Pons (tissue), 1 donor: Measurements from ENCODE around the gene AHRR.

ENCODE experiments used
- DNase-seq: peaks from one replicate; pipeline ENCODE4 v3.0.0-alpha.2; 2016; ENCODE audit warnings: low spot score

The AHRR gene

DNA sequence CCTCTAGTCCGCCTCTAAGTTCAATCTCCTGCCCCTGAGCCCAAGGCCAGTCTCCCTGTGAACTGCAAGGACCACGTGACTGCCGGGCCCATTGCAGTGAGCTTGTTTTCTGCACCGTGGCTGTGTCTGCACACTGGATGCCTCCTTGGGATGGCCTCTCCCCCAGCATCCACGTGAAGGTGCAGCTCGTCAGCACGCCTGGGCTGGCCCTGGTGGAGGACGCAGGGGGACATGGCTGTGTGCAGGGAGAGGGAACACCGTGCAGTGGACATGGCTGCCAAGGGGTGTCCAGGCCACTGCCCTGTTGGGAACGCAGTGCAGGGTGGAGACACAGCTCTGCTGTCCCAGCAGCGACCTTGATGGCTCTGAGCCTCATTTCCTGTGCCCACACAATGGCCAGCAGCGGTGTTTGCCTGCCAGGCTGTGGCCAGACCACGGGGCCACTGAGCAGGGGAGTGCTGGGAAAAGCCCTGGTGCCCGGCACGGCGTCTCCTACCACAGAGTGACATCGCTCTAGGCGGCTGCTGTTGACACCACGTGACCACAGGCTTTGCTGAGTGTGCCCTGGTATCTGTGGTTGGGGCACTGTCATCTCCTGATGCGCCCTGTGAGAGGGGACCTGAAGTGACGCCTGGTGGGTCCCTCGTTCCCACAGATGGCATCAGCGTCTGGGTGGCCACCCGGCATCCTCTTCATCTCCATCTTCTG is 94.6 kb downstream of the AHRR start:
- DNase-seq = no peak

DNA sequence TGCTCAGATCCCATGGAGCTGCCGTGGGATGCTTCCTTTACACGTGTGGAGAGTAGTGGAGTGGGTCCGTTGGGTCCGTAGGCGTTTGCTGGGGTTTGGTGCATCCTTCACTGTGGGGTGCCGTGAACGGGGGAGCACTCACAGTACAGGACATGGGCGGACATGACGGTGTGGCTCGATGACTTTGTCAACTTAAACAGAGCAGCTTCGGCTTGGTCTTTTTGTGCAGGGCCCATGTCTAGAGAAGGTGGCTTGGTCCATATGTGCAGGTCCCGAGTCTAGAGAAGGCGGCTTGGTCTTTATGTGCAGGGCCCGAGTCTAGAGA is 95.1 kb downstream of the AHRR start:
- DNase-seq = no peak

DNA sequence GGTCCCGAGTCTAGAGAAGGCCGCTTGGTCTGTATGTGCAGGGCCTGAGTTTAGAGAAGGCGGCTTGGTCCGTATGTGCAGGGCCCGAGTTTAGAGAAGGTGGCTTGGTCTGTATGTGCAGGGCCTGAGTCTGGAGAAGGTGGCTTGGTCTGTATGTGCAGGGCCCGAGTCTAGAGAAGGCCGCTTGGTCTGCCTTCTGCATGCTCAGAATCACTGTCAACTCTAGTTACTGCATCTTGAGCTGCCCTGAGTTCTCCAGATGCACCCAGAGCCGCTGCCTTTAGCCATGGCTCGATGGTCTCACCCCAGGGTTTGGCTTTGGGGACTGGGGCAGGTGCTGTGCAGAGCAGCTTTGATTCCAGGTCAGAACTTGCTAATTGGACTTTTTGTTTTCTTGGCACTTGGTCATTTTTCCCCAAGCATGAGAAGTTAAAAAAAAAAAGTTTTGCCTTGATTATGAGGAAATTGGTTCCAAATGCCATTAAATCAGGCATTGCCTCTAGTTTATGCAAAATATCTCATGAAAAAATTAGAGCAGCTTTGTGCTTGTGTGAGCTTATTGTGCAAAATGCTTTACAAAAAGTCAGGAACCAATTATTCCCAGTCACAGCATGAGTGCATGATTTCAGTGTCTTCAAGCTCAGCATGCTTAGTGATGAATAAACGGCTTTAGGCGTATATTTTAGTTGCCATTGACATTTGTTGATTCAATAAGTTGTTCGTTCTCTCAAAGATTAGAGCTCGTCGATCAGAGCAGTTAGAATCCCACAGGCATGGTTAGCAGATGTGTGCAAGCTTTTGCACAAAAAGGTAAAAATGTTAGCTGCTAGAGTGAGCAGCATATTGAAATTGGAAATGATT is 96.0 kb downstream of the AHRR start:
- DNase-seq = no peak

DNA sequence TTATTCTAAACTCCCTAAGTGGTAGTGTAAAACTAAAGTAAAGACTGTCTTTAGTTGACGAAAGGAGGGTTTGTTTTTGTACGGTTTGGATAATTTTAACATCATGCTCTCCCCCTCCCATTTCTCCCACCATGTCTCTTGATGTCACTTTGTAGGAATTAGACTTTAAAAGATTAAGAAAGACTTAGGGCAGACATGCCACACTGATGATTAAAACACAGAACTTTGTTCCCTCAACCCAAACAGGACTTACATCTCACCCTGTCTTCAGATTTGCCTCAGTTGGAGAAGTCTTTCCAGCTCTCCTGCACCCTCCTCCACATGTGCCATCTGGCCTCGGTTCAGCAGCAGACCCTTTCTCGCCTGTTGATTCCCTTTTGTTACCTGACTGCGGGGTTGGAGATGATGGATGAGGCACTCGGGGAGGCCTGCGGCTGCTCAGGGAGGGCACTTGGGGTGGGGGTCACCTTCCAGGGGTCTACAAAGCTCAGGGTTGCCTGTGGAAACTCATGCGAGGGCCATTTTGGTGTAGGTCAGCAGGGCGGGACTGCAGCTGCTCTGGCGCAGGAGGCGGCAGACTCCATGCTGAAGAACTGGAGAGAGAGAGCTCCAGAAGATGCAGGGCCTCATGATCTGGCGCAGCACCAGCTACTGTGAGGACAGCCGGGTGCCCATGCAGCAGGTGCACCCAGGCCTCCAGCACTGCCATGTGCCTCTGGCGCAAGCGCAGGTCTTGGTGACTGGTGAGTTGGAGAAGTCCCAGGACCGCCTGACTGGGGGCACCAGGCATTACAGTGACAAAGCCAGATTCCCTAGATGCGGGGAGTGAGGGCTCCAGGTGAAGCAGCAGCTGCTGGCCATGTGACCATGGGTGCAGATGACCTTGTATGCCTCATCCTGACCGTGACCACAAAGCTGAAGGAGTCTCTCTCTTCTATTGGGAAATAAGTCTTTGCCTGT is 96.9 kb downstream of the AHRR start:
- no peak for DNase-seq

DNA sequence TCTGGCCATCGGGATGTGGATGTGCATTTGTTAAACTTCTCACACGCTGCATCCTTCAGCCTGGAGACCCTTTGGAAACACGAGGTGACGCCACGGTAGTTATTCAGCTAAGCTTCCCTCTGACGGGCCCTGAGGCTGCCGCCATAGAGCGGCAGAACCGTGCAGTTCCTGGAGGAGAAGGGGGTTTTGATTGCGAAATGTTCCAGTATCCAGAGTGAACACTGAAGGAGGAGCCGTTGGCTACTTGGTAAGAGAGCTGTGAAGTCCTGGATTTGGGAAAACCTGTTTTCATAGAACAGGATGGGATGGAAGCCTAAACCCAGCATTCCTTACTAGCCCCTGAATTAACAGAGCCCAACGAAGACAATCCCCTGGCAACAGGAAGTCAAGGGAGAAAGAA is 98.5 kb downstream of the AHRR start:
- no peak for DNase-seq

DNA sequence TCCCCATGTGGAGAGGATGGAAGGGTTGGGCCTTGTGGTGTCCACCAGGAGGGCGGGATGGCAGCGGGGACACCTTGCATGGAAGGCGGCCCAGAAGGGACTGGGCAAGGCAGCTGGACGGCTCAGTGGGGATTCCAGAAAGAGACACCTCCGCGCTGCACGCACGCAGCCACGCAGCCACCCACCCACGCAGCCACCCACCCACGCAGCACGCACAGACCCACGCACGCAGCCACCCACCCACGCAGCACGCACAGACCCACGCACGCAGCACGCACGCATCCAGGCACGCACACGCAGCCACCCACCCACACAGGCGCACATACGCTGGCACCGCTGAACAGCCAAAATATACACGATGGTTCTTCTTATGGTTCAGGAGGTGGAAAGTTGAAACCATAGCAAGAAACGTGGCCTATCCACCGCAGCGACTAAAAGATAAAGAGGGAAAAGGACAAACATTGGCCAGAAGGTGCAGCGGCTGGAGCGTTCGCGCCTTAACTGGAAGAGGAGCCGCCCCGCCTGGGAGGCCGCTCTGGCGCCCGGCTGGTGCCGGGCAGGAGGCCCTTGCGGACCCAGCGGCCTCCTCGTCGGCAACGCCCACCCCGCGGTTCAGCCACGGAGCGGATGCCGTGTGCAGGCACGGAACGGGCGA is 99.2 kb downstream of the AHRR start:
- DNase-seq = no peak

DNA sequence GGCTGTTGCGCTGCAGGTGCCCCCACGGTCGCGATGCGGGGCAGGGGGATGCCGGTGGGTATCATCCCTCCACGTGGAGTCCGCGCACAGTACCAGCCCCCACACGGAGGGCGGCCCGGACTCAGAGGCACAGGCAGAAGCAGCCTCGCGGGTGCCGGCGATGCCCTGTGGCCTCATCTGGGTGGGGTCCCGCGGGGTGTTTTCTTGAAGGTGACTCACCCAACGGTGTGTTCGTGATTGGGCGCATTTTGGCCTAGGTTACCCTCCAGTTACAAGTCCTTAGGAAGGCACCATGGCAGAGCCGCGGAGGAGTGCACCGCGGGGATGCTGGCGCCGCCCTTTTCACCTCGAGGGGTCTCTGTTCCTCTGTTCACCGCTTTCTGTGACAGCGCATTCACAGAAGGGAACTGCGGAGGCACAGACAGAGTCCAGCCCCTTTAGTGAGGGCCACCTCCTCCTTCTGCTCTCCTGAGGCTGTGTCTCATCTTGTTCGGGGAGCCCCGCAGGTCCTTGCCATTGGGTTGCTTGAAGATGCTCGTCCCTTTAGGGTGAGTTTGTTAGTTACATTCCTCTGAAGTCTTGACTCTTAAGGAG is 99.9 kb downstream of the AHRR start:
- DNase-seq = no peak

DNA sequence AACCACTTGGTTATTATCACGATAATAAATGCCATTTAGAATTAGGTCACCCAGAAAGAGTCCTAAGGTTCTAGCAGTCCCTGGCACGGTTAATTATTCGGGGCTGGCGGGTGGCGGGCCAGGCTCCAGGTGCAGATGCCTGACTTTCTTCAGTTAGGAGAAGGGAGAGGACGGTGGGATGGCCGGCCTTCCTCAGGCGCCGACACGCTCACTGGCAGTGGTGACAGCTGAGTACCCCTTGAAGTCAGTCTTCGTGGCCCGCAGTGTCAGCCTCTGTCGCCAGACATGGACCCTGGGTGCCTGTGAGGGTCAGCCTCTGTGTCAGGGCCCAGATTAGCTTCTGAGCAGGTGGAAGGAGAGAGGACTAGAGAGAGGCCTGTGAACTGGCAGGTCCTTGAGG is 100.4 kb downstream of the AHRR start:
- no peak for DNase-seq

DNA sequence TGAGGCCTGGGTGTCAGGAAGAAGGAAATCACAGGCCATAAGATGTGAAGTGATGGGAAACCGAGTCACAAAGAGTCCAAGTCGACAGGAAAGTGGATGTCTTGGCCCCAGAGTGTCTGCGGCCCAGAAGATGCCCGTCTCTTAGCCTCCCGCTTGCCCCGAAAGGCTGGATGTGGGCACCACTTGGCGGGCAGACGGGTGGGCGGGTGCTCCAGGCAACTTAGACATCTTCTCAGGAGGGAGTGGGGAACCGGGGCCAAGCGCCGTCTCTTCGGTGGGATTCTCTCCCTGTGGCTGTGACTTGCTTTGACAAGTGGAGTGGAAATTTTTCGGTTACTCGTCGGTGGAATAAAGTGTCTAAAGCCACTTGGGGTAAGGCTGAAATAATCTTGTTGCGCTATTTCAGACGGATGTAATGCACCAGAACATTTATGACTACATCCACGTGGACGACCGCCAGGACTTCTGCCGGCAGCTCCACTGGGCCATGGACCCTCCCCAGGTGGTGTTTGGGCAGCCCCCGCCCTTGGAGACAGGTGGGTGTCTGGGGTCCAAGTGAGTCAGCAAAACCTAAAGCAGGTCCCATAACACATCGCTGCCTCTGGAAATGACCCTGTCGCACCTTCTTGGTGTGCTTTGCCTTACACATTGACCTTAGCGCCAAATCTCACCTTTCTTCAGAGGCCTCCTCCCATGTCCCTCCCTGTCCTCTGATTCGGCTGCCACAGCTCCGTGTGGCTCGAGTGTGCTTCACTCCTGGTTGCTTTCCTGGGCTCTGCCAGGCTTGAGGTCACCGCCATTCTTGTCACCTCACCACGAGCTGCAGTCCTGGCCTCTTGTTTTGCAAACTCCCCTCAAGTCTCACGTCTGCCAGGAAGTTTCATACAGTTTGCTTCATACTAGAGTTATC is 101.1 kb downstream of the AHRR start:
- no peak for DNase-seq

DNA sequence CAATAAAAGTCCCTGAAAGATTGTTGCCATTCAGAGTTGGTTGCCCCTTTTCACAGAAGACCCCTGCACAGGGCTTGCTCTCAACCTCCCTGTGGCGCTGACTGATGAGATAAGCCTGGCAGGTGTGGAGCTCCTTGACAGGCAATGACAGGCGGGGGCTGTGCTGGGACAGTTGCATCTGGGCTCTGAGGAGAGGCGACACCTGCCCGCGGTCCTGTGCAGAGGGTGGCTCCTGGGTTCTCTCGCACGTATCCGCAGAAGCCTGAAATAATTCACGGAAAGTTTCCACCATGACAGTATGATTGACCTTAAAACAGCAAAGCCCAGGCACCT is 101.7 kb downstream of the AHRR start:
- DNase-seq = no peak

DNA sequence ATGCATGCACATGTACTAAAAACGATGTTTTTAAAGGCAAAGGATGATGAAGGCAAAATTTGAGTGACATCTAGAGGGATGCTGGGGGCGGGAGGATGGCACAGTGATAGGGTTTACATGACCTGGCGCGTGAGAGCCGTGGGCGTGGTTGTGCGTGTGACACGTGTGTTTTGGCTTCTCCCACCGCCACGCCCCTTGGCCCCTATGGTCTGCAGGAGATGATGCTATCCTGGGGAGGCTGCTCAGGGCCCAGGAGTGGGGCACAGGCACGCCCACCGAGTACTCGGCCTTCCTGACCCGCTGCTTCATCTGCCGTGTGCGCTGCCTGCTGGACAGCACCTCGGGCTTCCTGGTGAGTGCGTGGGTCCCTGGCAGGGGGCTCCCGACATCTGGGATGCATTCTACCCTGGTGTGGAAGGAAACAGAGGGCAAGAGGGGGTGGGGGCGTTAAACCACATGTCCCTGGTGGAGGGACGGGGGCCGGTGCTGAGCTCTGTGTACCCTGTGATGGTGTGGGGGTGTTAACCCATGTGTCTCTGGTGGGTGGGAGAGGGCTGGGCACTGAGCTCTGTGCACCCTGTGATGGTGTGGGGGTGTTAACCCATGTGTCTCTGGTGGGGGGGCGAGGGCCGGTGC is 102.2 kb downstream of the AHRR start:
- no peak for DNase-seq

DNA sequence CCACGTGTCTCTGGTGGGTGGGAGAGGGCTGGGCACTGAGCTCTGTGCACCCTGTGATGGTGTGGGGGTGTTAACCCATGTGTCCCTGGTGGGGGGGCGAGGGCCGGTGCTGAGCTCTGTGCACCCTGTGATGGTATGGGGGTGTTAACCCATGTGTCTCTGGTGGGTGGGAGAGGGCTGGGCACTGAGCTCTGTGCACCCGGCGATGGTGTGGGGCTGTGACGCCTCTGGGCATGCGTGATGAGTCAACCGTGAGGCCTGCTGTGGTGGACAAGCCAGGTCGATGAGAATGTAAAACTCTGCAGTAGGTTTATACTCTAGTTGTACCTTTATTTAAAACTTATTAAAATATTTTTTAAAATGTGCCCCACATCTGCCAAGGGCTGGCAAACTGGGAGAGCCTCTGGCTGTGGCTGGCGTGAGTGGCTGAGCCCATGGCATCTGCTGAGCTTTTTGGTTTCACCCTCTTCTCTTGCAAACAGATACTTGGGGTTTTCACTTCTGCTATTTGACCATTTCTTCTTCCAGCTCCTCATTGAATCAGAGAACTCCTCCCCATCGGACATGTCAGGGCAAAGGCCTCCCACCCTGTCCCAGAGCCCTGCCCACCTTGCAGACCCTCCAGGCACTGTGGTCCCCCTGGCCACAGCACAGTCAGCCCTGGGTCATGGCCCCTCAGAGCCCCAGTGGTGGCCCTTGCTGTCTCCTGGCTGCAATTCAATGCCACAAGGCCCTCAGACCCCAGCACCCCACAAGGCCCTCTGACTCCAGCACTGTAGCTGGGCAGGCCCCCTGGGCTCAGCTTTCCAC is 103.0 kb downstream of the AHRR start:
- DNase-seq = peak; percentile 42

DNA sequence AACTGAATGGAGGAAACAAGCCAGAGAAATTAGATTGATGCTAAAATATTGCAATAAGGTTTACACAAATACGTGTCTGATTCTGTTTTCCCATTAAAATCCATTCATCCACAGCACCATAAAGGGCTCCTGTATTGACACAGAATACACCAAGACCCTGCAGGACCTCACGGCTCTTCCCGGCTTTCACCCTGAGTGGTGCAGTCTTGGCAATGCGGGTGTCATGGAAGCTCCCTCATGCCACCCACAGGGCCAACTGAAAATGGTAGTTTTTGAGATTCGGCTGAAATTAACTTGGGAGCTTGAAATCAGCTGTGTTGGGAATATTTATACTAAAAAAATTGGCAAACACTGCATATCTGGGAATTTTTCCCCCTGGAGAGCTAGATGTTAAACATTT is 104.2 kb downstream of the AHRR start:
- no peak for DNase-seq

DNA sequence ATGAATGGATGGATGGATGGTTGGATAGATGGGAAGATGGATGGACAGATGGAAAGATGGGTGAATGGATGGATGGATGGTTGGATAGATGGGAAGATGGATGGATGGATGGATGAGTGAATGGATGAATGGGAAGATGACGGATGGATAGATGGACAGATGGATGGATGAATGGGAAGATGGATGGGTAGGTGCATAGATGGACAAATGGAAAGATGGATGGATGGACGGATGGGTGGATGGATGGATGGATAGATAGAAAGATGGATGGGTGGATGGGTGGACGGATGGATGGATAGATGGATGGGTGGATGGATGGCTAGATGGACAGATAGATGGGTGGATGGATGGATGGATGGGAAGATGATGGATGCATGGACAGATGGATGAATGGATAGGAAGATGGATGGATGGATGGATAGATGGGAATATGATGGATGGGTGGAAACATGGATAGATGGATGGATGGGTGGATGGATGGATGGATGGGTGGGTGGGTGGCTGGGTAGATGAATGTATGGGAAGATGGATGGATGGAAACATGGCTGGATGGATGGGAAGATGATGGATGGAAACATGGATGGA is 105.0 kb downstream of the AHRR start:
- DNase-seq = no peak

DNA sequence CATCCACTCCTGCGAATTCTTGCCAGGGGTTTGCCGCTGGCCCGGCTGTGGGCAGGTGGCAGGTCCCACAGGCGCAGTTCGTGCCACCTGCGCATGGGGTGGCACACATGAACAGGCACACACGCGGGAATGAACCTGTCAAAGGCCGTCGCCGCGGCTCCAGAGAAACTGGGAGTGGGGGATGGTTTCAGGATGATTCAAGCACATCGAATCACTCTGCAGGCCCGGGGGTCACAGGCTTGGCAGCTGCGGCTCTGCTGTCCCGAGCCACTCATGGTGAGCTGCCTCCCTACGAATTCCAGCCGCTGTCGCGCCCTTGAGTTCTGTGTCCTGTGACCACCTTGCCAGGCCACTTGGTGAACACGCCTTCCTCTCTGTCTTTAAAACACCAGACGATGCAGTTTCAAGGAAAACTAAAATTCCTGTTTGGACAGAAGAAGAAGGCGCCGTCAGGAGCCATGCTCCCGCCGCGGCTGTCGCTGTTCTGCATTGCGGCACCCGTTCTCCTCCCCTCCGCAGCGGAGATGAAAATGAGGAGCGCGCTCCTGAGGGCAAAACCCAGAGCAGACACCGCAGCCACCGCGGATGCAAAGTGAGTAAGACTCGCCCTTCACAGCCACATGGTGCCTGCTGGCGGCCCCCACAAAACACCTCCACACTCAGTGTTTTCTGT is 106.0 kb downstream of the AHRR start:
- DNase-seq = no peak

DNA sequence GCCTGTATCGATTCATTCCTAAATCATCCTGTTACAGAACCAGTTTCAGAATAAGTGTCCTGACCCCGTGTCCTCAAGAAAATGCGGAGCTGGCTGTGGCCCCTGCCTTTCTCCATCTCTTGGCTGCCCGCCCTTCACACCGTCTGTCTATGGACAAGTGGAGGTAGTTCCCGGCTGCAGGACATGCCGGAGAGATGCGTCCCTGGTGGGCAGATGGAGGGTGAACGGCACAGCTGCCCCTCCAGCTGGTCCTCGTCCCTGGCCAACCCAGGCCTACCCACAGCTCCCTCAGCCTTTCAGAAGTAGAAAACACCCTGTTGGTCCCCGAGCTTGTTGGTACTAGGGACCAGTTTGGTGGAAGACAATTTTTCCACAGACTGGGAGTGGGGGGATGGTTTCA is 106.7 kb downstream of the AHRR start:
- DNase-seq = no peak

DNA sequence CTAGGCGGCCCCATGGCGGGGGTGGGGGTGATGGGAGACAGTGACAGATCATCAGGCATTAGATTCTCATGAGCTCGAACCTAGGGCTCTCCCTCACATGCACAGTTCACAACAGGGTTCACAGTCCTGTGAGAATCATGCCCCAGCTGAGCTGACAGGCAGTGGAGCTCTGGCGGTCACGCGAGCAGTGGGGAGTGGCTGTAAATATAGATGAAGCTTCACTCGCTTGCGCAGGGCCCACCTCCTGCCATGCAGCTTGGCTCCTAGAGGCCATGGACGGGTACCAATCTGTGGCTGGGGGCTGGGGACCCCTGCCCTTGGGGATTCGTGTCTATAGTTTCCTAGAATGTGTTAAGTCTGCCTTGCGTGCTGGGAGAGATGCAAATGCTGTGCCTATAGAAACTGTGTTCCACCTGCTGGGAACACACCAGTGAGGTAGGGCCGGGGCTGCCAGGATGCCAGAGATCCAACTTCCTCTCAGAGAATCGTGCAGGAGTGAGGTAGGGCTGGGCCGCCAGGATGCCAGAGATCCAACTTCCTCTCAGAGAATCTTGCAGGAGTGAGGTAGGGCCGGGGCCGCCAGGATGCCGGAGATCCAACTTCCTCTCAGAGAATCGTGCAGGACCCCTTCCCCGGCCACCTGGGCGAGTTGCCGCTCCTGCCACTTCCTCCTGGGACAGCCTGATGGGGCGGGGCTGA is 107.4 kb downstream of the AHRR start:
- no peak for DNase-seq
